HEK293 (cell line): ENCODE measurements around the gene PRR19.
A peak's percentile ranks its signal among the peaks of the same experiment; 100 is the strongest.

ENCODE experiments used
- CTCF ChIA-PET: fragments of 350-600 bp; formaldehyde crosslinking; extraction: SDS; loops from one replicate; lab custom pipeline; 2021; ENCODE audit warnings: antibody characterized with exemption; lab: Yijun Ruan, JAX
- POLR2A ChIA-PET: fragments of 300-600 bp; formaldehyde crosslinking; extraction: SDS; loops from one replicate; lab custom pipeline; 2020; ENCODE audit warnings: antibody characterized with exemption, inconsistent platforms; lab: Yijun Ruan, JAX
- H3K27ac ChIP-seq: fragments of 200-500 bp; sonication (Bioruptor generic); 2 replicates; pipeline ENCODE4 v1.5.1; 2014; ENCODE audit warnings: low read depth, low read length, control low read depth, inconsistent platforms; ENCODE audit errors: extremely low read depth
- H3K36me3 ChIP-seq, 2 experiments: fragments of 200-500 bp in 1 of 2; sonication (Bioruptor generic) in 1 of 2; 1 replicate in 1 of 2; 2 replicates in 1 of 2; pipeline ENCODE4 v1.5.1; 2014 to 2017; ENCODE audit warnings: inconsistent platforms in 2 of 2, low read length in 2 of 2; ENCODE audit not compliant: control insufficient read depth in 2 of 2, insufficient read depth in 1 of 2
- H3K4me1 ChIP-seq: fragments of 200-500 bp; sonication (Bioruptor generic); 2 replicates; pipeline ENCODE4 v1.5.1; 2014; ENCODE audit warnings: mild to moderate bottlenecking, low read length, inconsistent platforms; ENCODE audit not compliant: control insufficient read depth, insufficient read depth
- H3K4me3 ChIP-seq: 2 replicates; pipeline ENCODE4 v1.5.1; 2011; ENCODE audit warnings: low read depth, mild to moderate bottlenecking, control low read depth, low read length, moderate library complexity
- H3K9me3 ChIP-seq: fragments of 200-500 bp; sonication (Bioruptor generic); 2 replicates; pipeline ENCODE4 v1.5.1; 2014; ENCODE audit warnings: low read depth, low read length, inconsistent platforms; ENCODE audit not compliant: control insufficient read depth, insufficient read depth
- BCL11A ChIP-seq: fragments of 450-650 bp; formaldehyde crosslinking; IDR thresholded peaks from 2 replicates; pipeline ENCODE4 v1.5.1; 2016; ENCODE audit warnings: low read depth, missing biosample characterization, missing genetic modification characterization
- GLIS2 ChIP-seq: fragments of 450-650 bp; formaldehyde crosslinking; IDR thresholded peaks from 2 replicates; pipeline ENCODE4 v1.5.1; 2016; ENCODE audit warnings: missing biosample characterization, missing genetic modification characterization
- HIC1 ChIP-seq: fragments of 450-650 bp; formaldehyde crosslinking; IDR thresholded peaks from 2 replicates; pipeline ENCODE4 v1.5.1; 2016; ENCODE audit warnings: missing biosample characterization, missing genetic modification characterization
- KLF7 ChIP-seq: fragments of 450-650 bp; formaldehyde crosslinking; IDR thresholded peaks from 2 replicates; pipeline ENCODE4 v1.5.1; 2016; ENCODE audit warnings: missing biosample characterization, missing genetic modification characterization, borderline replicate concordance
- PRDM1 ChIP-seq: fragments of 450-650 bp; formaldehyde crosslinking; IDR thresholded peaks from 2 replicates; pipeline ENCODE4; 2016; ENCODE audit warnings: missing biosample characterization, missing genetic modification characterization
- SCRT1 ChIP-seq: fragments of 450-650 bp; formaldehyde crosslinking; IDR thresholded peaks from 2 replicates; pipeline ENCODE4 v1.5.1; 2016; ENCODE audit warnings: missing biosample characterization, missing genetic modification characterization, borderline replicate concordance
- ZBTB17 ChIP-seq: fragments of 450-650 bp; formaldehyde crosslinking; IDR thresholded peaks from 2 replicates; pipeline ENCODE4 v1.5.1; 2016; ENCODE audit warnings: missing biosample characterization, missing genetic modification characterization
- ZBTB49 ChIP-seq: fragments of 450-650 bp; formaldehyde crosslinking; IDR thresholded peaks from 2 replicates; pipeline ENCODE4 v1.5.1; 2016; ENCODE audit warnings: missing biosample characterization, missing genetic modification characterization, low read depth
- ZNF138 ChIP-seq: fragments of 450-650 bp; formaldehyde crosslinking; IDR thresholded peaks from 2 replicates; pipeline ENCODE4 v1.5.1; 2016; ENCODE audit warnings: missing biosample characterization, missing genetic modification characterization, borderline replicate concordance
- ZNF140 ChIP-seq: fragments of 450-650 bp; formaldehyde crosslinking; IDR thresholded peaks from 2 replicates; pipeline ENCODE4 v1.5.1; 2016; ENCODE audit warnings: missing biosample characterization, missing genetic modification characterization
- ZNF26 ChIP-seq: fragments of 450-650 bp; formaldehyde crosslinking; IDR thresholded peaks from 2 replicates; pipeline ENCODE4 v1.5.1; 2016; ENCODE audit warnings: missing biosample characterization, missing genetic modification characterization
- ZNF341 ChIP-seq: fragments of 450-650 bp; formaldehyde crosslinking; IDR thresholded peaks from 2 replicates; pipeline ENCODE4; 2016; ENCODE audit warnings: low read depth, missing biosample characterization, missing genetic modification characterization
- ZNF366 ChIP-seq: fragments of 450-650 bp; formaldehyde crosslinking; conservative IDR thresholded peaks from 2 replicates; pipeline ENCODE4 v1.5.1; 2016; ENCODE audit warnings: missing biosample characterization, missing genetic modification characterization
- ZNF391 ChIP-seq: fragments of 450-650 bp; formaldehyde crosslinking; IDR thresholded peaks from 2 replicates; pipeline ENCODE4 v1.5.1; 2016; ENCODE audit warnings: low read depth, missing biosample characterization, missing genetic modification characterization, borderline replicate concordance
- ZNF596 ChIP-seq: fragments of 450-650 bp; IDR thresholded peaks from 2 replicates; pipeline ENCODE4 v1.5.0; 2018; ENCODE audit warnings: missing biosample characterization, mild to moderate bottlenecking, missing genetic modification characterization, moderate library complexity
- ZNF639 ChIP-seq: fragments of 450-650 bp; formaldehyde crosslinking; IDR thresholded peaks from 2 replicates; pipeline ENCODE4 v1.5.1; 2016; ENCODE audit warnings: missing biosample characterization, missing genetic modification characterization
- ZNF701 ChIP-seq: fragments of 450-650 bp; formaldehyde crosslinking; IDR thresholded peaks from 2 replicates; pipeline ENCODE4 v1.5.1; 2016; ENCODE audit warnings: missing biosample characterization, missing genetic modification characterization

Gene PRR19

GRCh38 chr19:42333975-42334696, 32.2 kb downstream of the PRR19 start (continued):
- TF ChIP-seq SCRT1 (tag by site-specific recombination), result no peak
- TF ChIP-seq ZNF138 (tag by site-specific recombination), result no peak
- 0 out of 2 replicates have a peak, but pooled peaks have one; percentile 11 for TF ChIP-seq ZBTB17 (tag by site-specific recombination)
- TF ChIP-seq ZBTB49 (tag by site-specific recombination), result no peak
- TF ChIP-seq, all 188 proteins: peak for 5

GRCh38 chr19:42334697-42335373, 32.9 kb downstream of the PRR19 start:
- ChIA-PET POLR2A (no interaction called here), CTCF (interaction anchor here (0.5 kb wide), 1 partner anchor 91 kb away, joined by 3 read pairs; no protein-coding TSS in a partner anchor)
- no peak for TF ChIP-seq BCL11A (tag by site-specific recombination)
- TF ChIP-seq PRDM1, result peak; percentile 99
- no peak for TF ChIP-seq ZNF596 (tag by site-specific recombination)
- TF ChIP-seq ZNF366 (tag by site-specific recombination), result peak; percentile 86
- H3K4me3 ChIP-seq, result no peak overlapping the region
- peaks cover 8% of the 10 kb centered on the region for H3K4me1 ChIP-seq
- peaks cover 45 to 49% of the 10 kb centered on the region in 2 experiments for H3K36me3 ChIP-seq
- H3K27ac ChIP-seq, result peak overlapping the region; percentile 37; the same call in 1 of the 2 replicates
- H3K9me3 ChIP-seq, result no peaks in the 10 kb centered on the region

GRCh38 chr19:42335374-42335936, 33.5 kb downstream of the PRR19 start:
- Histone ChIP-seq H3K4me1 (peaks cover 2% of the 10 kb centered on the region), H3K36me3 (peaks cover 50 to 51% of the 10 kb centered on the region in 2 experiments)
- CTCF ChIA-PET, result interaction anchor here (0.6 kb wide), 2 partner anchors 220 to 227 kb away, joined by 3 read pairs; no protein-coding TSS in a partner anchor
- TF ChIP-seq HIC1 (tag by site-specific recombination) (no peak), ZNF140 (no peak), ZNF391 (tag by site-specific recombination) (no peak), KLF7 (tag by site-specific recombination) (no peak), ZNF639 (no peak), ZNF26 (tag by site-specific recombination) (no peak), GLIS2 (tag by site-specific recombination) (no peak), ZNF366 (tag by site-specific recombination) (peak; percentile 37; the same call in 1 of the 2 replicates), ZNF701 (no peak), PRDM1 (peak; percentile 93), ZNF341 (tag by site-specific recombination) (no peak), ZBTB17 (tag by site-specific recombination) (peak; percentile 46; the same call in 1 of the 2 replicates)
- TF ChIP-seq, all 188 proteins: peak for 3
- no peak overlapping the region for H3K4me3 ChIP-seq
- H3K27ac ChIP-seq, result no peak overlapping the region
- POLR2A ChIA-PET, result no interaction called here
- no peaks in the 10 kb centered on the region for H3K9me3 ChIP-seq
